Mesendoderm (in vitro differentiated cells): ENCODE data around the gene EEPD1.
A peak's percentile ranks its signal among the peaks of the same experiment; 100 is the strongest.

Experiments used
- DNase-seq: peaks from one replicate; pipeline ENCODE4 v3.0.0; 2013
- H2AK5ac ChIP-seq: 2 replicates; pipeline ENCODE4 v1.6.1; 2013; ENCODE audit warnings: low read length, inconsistent platforms
- H2BK120ac ChIP-seq: 2 replicates; pipeline ENCODE4 v1.6.1; 2013; ENCODE audit warnings: low read depth, mild to moderate bottlenecking, low read length, moderate library complexity, mixed read lengths
- H2BK15ac ChIP-seq: replicated peaks from 2 replicates; pipeline ENCODE4 v1.6.1; 2013; ENCODE audit warnings: low read depth, mild to moderate bottlenecking, moderate library complexity
- H2BK5ac ChIP-seq: 2 replicates; pipeline ENCODE4 v1.6.1; 2013; ENCODE audit warnings: low read length, inconsistent platforms
- H3K18ac ChIP-seq: 2 replicates; pipeline ENCODE4 v1.6.1; 2013; ENCODE audit warnings: mild to moderate bottlenecking, low read length, mixed read lengths
- H3K23ac ChIP-seq: one replicate; pipeline ENCODE4 v1.6.1; 2013; ENCODE audit warnings: low read length
- H3K27ac ChIP-seq: 2 replicates; pipeline ENCODE4 v1.5.1; 2013; ENCODE audit warnings: low read depth, mild to moderate bottlenecking, inconsistent platforms, low read length, moderate library complexity
- H3K27me3 ChIP-seq: 2 replicates; pipeline ENCODE4 v1.6.1; 2013; ENCODE audit warnings: low read length, control low read depth, mild to moderate bottlenecking, inconsistent platforms; ENCODE audit not compliant: insufficient read depth, poor library complexity
- H3K36me3 ChIP-seq: 2 replicates; pipeline ENCODE4 v1.6.1; 2013; ENCODE audit warnings: low read length, inconsistent platforms; ENCODE audit not compliant: control insufficient read depth, insufficient read depth
- H3K4ac ChIP-seq: one replicate; pipeline ENCODE4 v1.6.1; 2013; ENCODE audit warnings: low read depth, mild to moderate bottlenecking, low read length, moderate library complexity
- H3K4me1 ChIP-seq: 2 replicates; pipeline ENCODE4 v1.6.1; 2013; ENCODE audit warnings: low read depth, low read length, inconsistent platforms; ENCODE audit not compliant: control insufficient read depth
- H3K4me2 ChIP-seq: 2 replicates; pipeline ENCODE4 v1.6.1; 2013; ENCODE audit warnings: low read length
- H3K4me3 ChIP-seq: 2 replicates; pipeline ENCODE4 v1.5.1; 2013; ENCODE audit warnings: mild to moderate bottlenecking, low read length
- H3K56ac ChIP-seq: one replicate; pipeline ENCODE4 v1.6.1; 2013; ENCODE audit warnings: low read length
- H3K79me1 ChIP-seq: 2 replicates; pipeline ENCODE4 v1.6.1; 2013; ENCODE audit warnings: low read length, inconsistent platforms
- H3K79me2 ChIP-seq: 2 replicates; pipeline ENCODE4 v1.6.1; 2013; ENCODE audit warnings: mild to moderate bottlenecking, low read length; ENCODE audit not compliant: control insufficient read depth, insufficient read depth
- H3K9ac ChIP-seq: 2 replicates; pipeline ENCODE4 v1.6.1; 2013; ENCODE audit warnings: low read length, inconsistent platforms
- H4K5ac ChIP-seq: one replicate; pipeline ENCODE4 v1.6.1; 2013; ENCODE audit warnings: low read length
- H4K8ac ChIP-seq: one replicate; pipeline ENCODE4 v1.6.1; 2013; ENCODE audit warnings: low read depth, mild to moderate bottlenecking, control low read depth, low read length, moderate library complexity
- WGBS: extraction: QIAGEN DNeasy Blood & Tissue Kit; methylation state at CpG from one replicate; pipeline ENCODE4 v1.1.7; 2013; ENCODE audit warnings: low lambda C conversion rate, missing lambda C conversion rate; ENCODE audit not compliant: insufficient coverage; ENCODE audit errors: extremely low coverage; 5-methylcytosine and 5-hydroxymethylcytosine counted together

EEPD1 gene

GRCh38 chr7:36110584-36110983 is 42.5 kb upstream of the EEPD1 start:
- Histone ChIP-seq H3K9ac (no peak overlapping the region), H3K36me3 (no peaks in the 10 kb centered on the region), H3K79me2 (no peaks in the 10 kb centered on the region), H3K56ac (no peak overlapping the region), H3K4me1 (peaks cover 2% of the 10 kb centered on the region), H2BK5ac (no peak overlapping the region), H3K4me2 (no peak overlapping the region), H2AK5ac (no peak overlapping the region), H4K8ac (no peak overlapping the region), H3K18ac (no peak overlapping the region), H3K27ac (no peak overlapping the region), H2BK120ac (no peak overlapping the region), H3K27me3 (no peaks in the 10 kb centered on the region), H3K4ac (no peak overlapping the region), H3K23ac (no peak overlapping the region), H4K5ac (no peak overlapping the region), H3K4me3 (no peak overlapping the region), H3K79me1 (no peaks in the 10 kb centered on the region), H2BK15ac (no peak overlapping the region)
- no peak for DNase-seq
- WGBS, result no CpG with 5 or more reads among the region's 3 CpGs

GRCh38 chr7:36112969-36113368 is 40.1 kb upstream of the EEPD1 start:
- peak; percentile 84 for DNase-seq
- H3K18ac ChIP-seq, result no peak overlapping the region
- H3K9ac ChIP-seq, result no peak overlapping the region
- H3K36me3 ChIP-seq, result no peaks in the 10 kb centered on the region
- H3K27ac ChIP-seq, result no peak overlapping the region
- H3K4ac ChIP-seq, result no peak overlapping the region
- H3K4me1 ChIP-seq, result peaks cover 2% of the 10 kb centered on the region
- H3K4me2 ChIP-seq, result no peak overlapping the region
- H4K8ac ChIP-seq, result no peak overlapping the region
- no peaks in the 10 kb centered on the region for H3K27me3 ChIP-seq
- no peaks in the 10 kb centered on the region for H3K79me2 ChIP-seq
- H2BK120ac ChIP-seq, result no peak overlapping the region
- no peaks in the 10 kb centered on the region for H3K79me1 ChIP-seq
- no peak overlapping the region for H4K5ac ChIP-seq
- H2BK15ac ChIP-seq, result no peak overlapping the region
- H3K56ac ChIP-seq, result no peak overlapping the region
- no peak overlapping the region for H3K4me3 ChIP-seq
- H2AK5ac ChIP-seq, result no peak overlapping the region
- H2BK5ac ChIP-seq, result no peak overlapping the region
- whole genome bisulfite sequencing, result no CpG with 5 or more reads among the region's 2 CpGs
- H3K23ac ChIP-seq, result no peak overlapping the region

GRCh38 chr7:36114355-36114754 is 38.7 kb upstream of the EEPD1 start:
- H3K79me2 ChIP-seq, result no peaks in the 10 kb centered on the region
- no peaks in the 10 kb centered on the region for H3K36me3 ChIP-seq
- H3K4me3 ChIP-seq, result no peak overlapping the region
- H3K4me1 ChIP-seq, result peaks cover 2% of the 10 kb centered on the region
- H3K23ac ChIP-seq, result no peak overlapping the region
- no peak overlapping the region for H3K56ac ChIP-seq
- H3K4me2 ChIP-seq, result no peak overlapping the region
- no peak overlapping the region for H3K27ac ChIP-seq
- no CpG with 5 or more reads among the region's 1 CpG for WGBS
- H3K9ac ChIP-seq, result no peak overlapping the region
- no peak for DNase-seq
- H2BK120ac ChIP-seq, result no peak overlapping the region
- no peak overlapping the region for H2BK15ac ChIP-seq
- no peak overlapping the region for H3K4ac ChIP-seq
- H2AK5ac ChIP-seq, result no peak overlapping the region
- H4K5ac ChIP-seq, result no peak overlapping the region
- no peak overlapping the region for H3K18ac ChIP-seq
- no peaks in the 10 kb centered on the region for H3K79me1 ChIP-seq
- H4K8ac ChIP-seq, result no peak overlapping the region
- no peaks in the 10 kb centered on the region for H3K27me3 ChIP-seq
- H2BK5ac ChIP-seq, result no peak overlapping the region

GRCh38 chr7:36115448-36116321 is 37.4 kb upstream of the EEPD1 start:
- no peaks in the 10 kb centered on the region for H3K79me1 ChIP-seq
- no CpG with 5 or more reads among the region's 9 CpGs for WGBS
- H3K27ac ChIP-seq, result no peak overlapping the region
- no peak overlapping the region for H2BK15ac ChIP-seq
- H3K4me1 ChIP-seq, result peaks cover 2% of the 10 kb centered on the region
- no peaks in the 10 kb centered on the region for H3K36me3 ChIP-seq
- no peak overlapping the region for H2BK5ac ChIP-seq
- H3K79me2 ChIP-seq, result no peaks in the 10 kb centered on the region
- H2AK5ac ChIP-seq, result no peak overlapping the region
- no peak overlapping the region for H3K4ac ChIP-seq
- no peak overlapping the region for H4K5ac ChIP-seq
- no peak overlapping the region for H3K4me3 ChIP-seq
- no peak for DNase-seq
- no peak overlapping the region for H3K9ac ChIP-seq
- H3K56ac ChIP-seq, result no peak overlapping the region
- H3K4me2 ChIP-seq, result no peak overlapping the region
- no peak overlapping the region for H3K23ac ChIP-seq
- no peak overlapping the region for H3K18ac ChIP-seq
- H4K8ac ChIP-seq, result no peak overlapping the region
- H3K27me3 ChIP-seq, result no peaks in the 10 kb centered on the region
- H2BK120ac ChIP-seq, result no peak overlapping the region

GRCh38 chr7:36116347-36117202 is 36.5 kb upstream of the EEPD1 start:
- Histone ChIP-seq H3K4me1 (peaks cover 2% of the 10 kb centered on the region), H3K27ac (no peak overlapping the region), H3K4ac (no peak overlapping the region), H3K79me2 (no peaks in the 10 kb centered on the region), H3K79me1 (no peaks in the 10 kb centered on the region), H2AK5ac (no peak overlapping the region), H2BK15ac (no peak overlapping the region), H3K4me3 (no peak overlapping the region), H2BK120ac (no peak overlapping the region), H3K23ac (no peak overlapping the region), H2BK5ac (no peak overlapping the region), H3K9ac (no peak overlapping the region), H3K36me3 (no peaks in the 10 kb centered on the region), H3K4me2 (no peak overlapping the region), H4K8ac (no peak overlapping the region), H3K18ac (no peak overlapping the region), H3K27me3 (no peaks in the 10 kb centered on the region), H4K5ac (no peak overlapping the region), H3K56ac (no peak overlapping the region)
- no peak for DNase-seq
- WGBS, result no CpG with 5 or more reads among the region's 5 CpGs
